Heart left ventricle (tissue), 16 donors: Measurements from ENCODE around the gene SNX20. TPM values are rescaled to one million over a fixed set of nuclear protein-coding genes. Genes with fewer than 3 reads are reported as not detected.

Source experiments
- ATAC-seq, 4 donors: fragments of 200-7000 bp; cut with Tn5 transposase; one replicate each; pipeline ENCODE4 v1.9.1; 2020 to 2022; ENCODE audit warnings: moderate library complexity in 4 of 4, mild to moderate bottlenecking in 3 of 4, moderate number of reproducible peaks in 1 of 4
- DNase-seq, 5 donors: peaks; one replicate each; pipeline ENCODE4 v3.0.0-alpha.2; 2020
- H3K27ac ChIP-seq, 12 donors: fragments of 200-600 bp; sonication (generic) in 4 of 12; one replicate each; pipeline versions ENCODE4 v1.5.0 to v1.8.0; 2016 to 2022; ENCODE audit warnings: mild to moderate bottlenecking in 2 of 12
- H3K27me3 ChIP-seq, 9 donors: fragments of 200-600 bp; sonication (generic) in 2 of 9; one replicate each; pipeline versions ENCODE4 v1.5.1 to v1.8.0; 2016 to 2022; ENCODE audit warnings: mild to moderate bottlenecking in 3 of 9
- H3K36me3 ChIP-seq, 9 donors: fragments of 200-600 bp; sonication (generic) in 2 of 9; one replicate each; pipeline versions ENCODE4 v1.5.0 to v1.8.0; 2018 to 2022; ENCODE audit warnings: mild to moderate bottlenecking in 2 of 9
- H3K4me1 ChIP-seq, 12 donors: fragments of 200-600 bp; sonication (generic) in 4 of 12; one replicate each; pipeline versions ENCODE4 v1.5.0 to v1.8.0; 2016 to 2022; ENCODE audit warnings: mild to moderate bottlenecking in 3 of 12
- H3K4me3 ChIP-seq, 12 donors: fragments of 200-600 bp; sonication (generic) in 4 of 12; one replicate each; pipeline versions ENCODE4 v1.5.0 to v1.8.0; 2017 to 2022; ENCODE audit warnings: mild to moderate bottlenecking in 9 of 12, moderate library complexity in 4 of 12
- H3K9me3 ChIP-seq, 12 donors: fragments of 200-600 bp; sonication (generic) in 4 of 12; one replicate each; pipeline versions ENCODE4 v1.5.0 to v1.8.0; 2016 to 2022; ENCODE audit warnings: mild to moderate bottlenecking in 1 of 12
- CTCF ChIP-seq, 12 donors: fragments of 200-600 bp; sonication (generic) in 4 of 12; IDR thresholded peaks; one replicate each; pipeline versions ENCODE4 v1.5.0 to v1.8.0; 2018 to 2022; ENCODE audit warnings: antibody characterized with exemption in 12 of 12, mild to moderate bottlenecking in 5 of 12
- POLR2A ChIP-seq, 2 donors: fragments of 450-650 bp; IDR thresholded peaks; one replicate each; pipeline ENCODE4 v1.6.1; 2017; ENCODE audit warnings: antibody characterized with exemption in 2 of 2, mild to moderate bottlenecking in 2 of 2, moderate library complexity in 2 of 2
- WGBS, 4 donors: extraction: QIAGEN DNeasy Blood & Tissue Kit in 2 of 4; methylation state at CpG; one replicate each; pipeline versions ENCODE4 v1.1.5 to v1.1.7; 2013 to 2018; 5-methylcytosine and 5-hydroxymethylcytosine counted together
- intact Hi-C, 10 donors: fragments of 100-400 bp; cut with DNase I; formaldehyde crosslinking; loops; one replicate each; pipeline versions ENCODE4 v1.11.1 to v1.14.2; 2022
- polyA plus RNA-seq, 2 donors: library from polyadenylated mRNA; stranded (reverse); fragments of 200-250 nt; gene quantifications; one replicate each; pipeline ENCODE4 v1.2.3, GENCODE V29; 2013
- total RNA-seq, 9 donors: library from RNA; depleted of rRNA in 2 of 9; stranded (reverse); fragments of >200 nt in 2 of 9; fragmentation: NEBNext Ultra II Directional in 3 of 9; extraction: Animal tissue kit (Norgen Biotek cat#: 25700) in 3 of 9; gene quantifications; one replicate each; pipeline versions ENCODE4 v1.1.0 to v1.2.4, GENCODE V29; 2016 to 2023
- donor health status: ischemic (EF 13 %, LVEDD 7.1; RV severe dilation, severe dysfunction).
- donor health status: healthy with polysubstance abuse.
- donor health status: DM: no; HTN: yes; CAD: no.
- donor health status: DM: no; HTN: no; CAD: no.
- donor health status: ischemic (EF 25% LVEDD 6.9; RV normal size, moderate dysfunction).
- donor health status: ischemic (EF 25% LVEDD 5.7; RV mildly dilated, moderate dysfunction).
- donor health status: healthy.
- donor health status: DM: yes; HTN: yes; CAD: no.
- donor health status: ischemic (EF 35%, LVEDD 5.7; RV mildly dilated, moderate dysfunction).
- donor health status: nonischemic (EF 11% LVEDD 7.7; RV severe dilation, severe dysfunction).
- donor health status: DM: yes; HTN: yes; CAD: no.
- donor health status: PGD.
- donor health status: ischemic (EF 29% LVEDD 5.4; RV normal size, mild dysfunction).
- donor health status: nonischemic (EF 23%, LVEDD 6.1; RV moderate dilation, normal function).

The SNX20 gene
- total and polyA plus RNA-seq, 11 donors = 0.27 to 11.9 (median 0.64) TPM

- Histone ChIP-seq H3K27ac (peak within 1 kb of the TSS in 4 of 12 donors; percentile 24 to 91 (median 38)), H3K9me3 (no peaks in the 10 kb centered on the region), H3K4me3 (peak within 1 kb of the TSS; percentile 1 to 75 (median 52)), H3K4me1 (peaks cover 4 to 45% (median 23%) of the 10 kb centered on the region in 12 donors), H3K27me3 (peaks cover 0 to 4% (median 0%) of the 10 kb centered on the region in 9 donors), H3K36me3 (no peaks in the 10 kb centered on the region)
- WGBS, 4 donors = 18 to 31% (median 24%) methylated on average over 33 to 56 of the region's 56 CpGs
- TF ChIP-seq POLR2A (IDR thresholded peaks at IDR 0.05) (peak in 1 of 2 donors; percentile 17), CTCF (IDR thresholded peaks at IDR 0.05) (no peak)
- intact Hi-C loops = loop anchor here in 1 of 10 donors (10.0 kb wide), 1 partner anchor 52 kb away; the partner anchor contains the start of gene CYLD
- DNase-seq (peak in 2 of 5 donors; percentile 40 to 76), ATAC-seq (peak in 2 of 4 donors; percentile 40 to 44)
Measured at GRCh38 chr16:50692999-50693781, 12.1 kb upstream of the SNX20 start, which contains the start of gene NOD2. Gene NOD2 (plus strand): TSS chr16:50693606. CDS start chr16:50699496, 5,890 bp downstream.

GRCh38 chr16:50692644-50692998, 11.5 kb upstream of the SNX20 start:
- Histone ChIP-seq H3K4me1 (peaks cover 4 to 39% (median 21%) of the 10 kb centered on the region in 12 donors), H3K36me3 (no peaks in the 10 kb centered on the region), H3K9me3 (no peaks in the 10 kb centered on the region), H3K27ac (no peak overlapping the region), H3K4me3 (no peak overlapping the region), H3K27me3 (peaks cover 0 to 4% (median 0%) of the 10 kb centered on the region in 9 donors)
- intact Hi-C loops = loop anchor here in 1 of 10 donors (10.0 kb wide), 1 partner anchor 52 kb away; the partner anchor contains the start of gene CYLD
- no peak for DNase-seq
- no peak for ATAC-seq
- WGBS, 4 donors = 84 to 92% (median 91%) methylated on average over 4 of the region's 4 CpGs
- TF ChIP-seq CTCF (IDR thresholded peaks at IDR 0.05) (no peak), POLR2A (IDR thresholded peaks at IDR 0.05) (no peak)

GRCh38 chr16:50690177-50690576, 9.1 kb upstream of the SNX20 start:
- TF ChIP-seq POLR2A (IDR thresholded peaks at IDR 0.05) (no peak), CTCF (IDR thresholded peaks at IDR 0.05) (no peak)
- Histone ChIP-seq H3K9me3 (no peaks in the 10 kb centered on the region), H3K4me3 (no peak overlapping the region), H3K27ac (no peak overlapping the region), H3K27me3 (peaks cover 0 to 4% (median 0%) of the 10 kb centered on the region in 9 donors), H3K4me1 (peaks cover 0 to 29% (median 3%) of the 10 kb centered on the region in 12 donors), H3K36me3 (no peaks in the 10 kb centered on the region)
- no peak for DNase-seq
- intact Hi-C loops = loop anchor here in 1 of 10 donors (10.0 kb wide), 1 partner anchor 55 kb away; the partner anchor contains the start of gene CYLD
- no peak for ATAC-seq
- WGBS, 4 donors = 96 to 98% (median 97%) methylated on average over 2 of the region's 2 CpGs

GRCh38 chr16:50688867-50689266, 7.8 kb upstream of the SNX20 start:
- no peak for ATAC-seq
- WGBS, 4 donors = 68 to 83% (median 79%) methylated on average over 3 of the region's 3 CpGs

More at GRCh38 chr16:50688867-50689266, 7.8 kb upstream of the SNX20 start:
- H3K4me3 ChIP-seq = no peak overlapping the region
- no peaks in the 10 kb centered on the region for H3K36me3 ChIP-seq
- H3K27me3 ChIP-seq = no peaks in the 10 kb centered on the region
- intact Hi-C loops = no loop called here
- TF ChIP-seq CTCF (IDR thresholded peaks at IDR 0.05) (no peak), POLR2A (IDR thresholded peaks at IDR 0.05) (no peak)
- no peak overlapping the region for H3K27ac ChIP-seq
- no peaks in the 10 kb centered on the region for H3K9me3 ChIP-seq
- peaks cover 0 to 30% (median 3%) of the 10 kb centered on the region in 12 donors for H3K4me1 ChIP-seq
- DNase-seq = no peak
